HepG2 (cell line): ENCODE measurements around the gene SCAI. TPM values are rescaled to one million over a fixed set of nuclear protein-coding genes. Genes with fewer than 3 reads are reported as not detected.

Experiments used
- CENPBD1 ChIP-seq: sonication (generic); formaldehyde crosslinking; IDR thresholded peaks from 2 replicates; pipeline ENCODE4 v1.8.0; 2022; ENCODE audit warnings: missing genetic modification reagents, low read depth, mild to moderate bottlenecking, borderline replicate concordance
- GMEB1 ChIP-seq: sonication (generic); formaldehyde crosslinking; IDR thresholded peaks from 2 replicates; pipeline ENCODE4 v1.5.1; 2020; ENCODE audit warnings: missing genetic modification reagents, mild to moderate bottlenecking, borderline replicate concordance
- GRHL1 ChIP-seq: sonication (generic); formaldehyde crosslinking; conservative IDR thresholded peaks from 2 replicates; pipeline ENCODE4 v1.8.0; 2022; ENCODE audit warnings: missing genetic modification reagents
- HDAC2 ChIP-seq: sonication (generic); formaldehyde crosslinking; IDR thresholded peaks from 2 replicates; pipeline ENCODE4 v1.4.0; 2020; ENCODE audit warnings: missing genetic modification reagents
- HNRNPH1 ChIP-seq: fragments of 200-400 bp; formaldehyde crosslinking; optimal IDR thresholded peaks from 2 replicates; pipeline ENCODE3; 2017; ENCODE audit warnings: mild to moderate bottlenecking, low read depth, low read length
- IKZF4 ChIP-seq: sonication (generic); formaldehyde crosslinking; IDR thresholded peaks from 2 replicates; pipeline ENCODE4 v1.5.1; 2020; ENCODE audit warnings: borderline replicate concordance, mild to moderate bottlenecking, low read depth, missing genetic modification reagents; ENCODE audit errors: not compliant biosample characterization
- MAFF ChIP-seq: IDR thresholded peaks from 2 replicates; pipeline ENCODE4 v1.6.1; 2011; ENCODE audit warnings: low read depth, low read length, improper control_type of control experiment
- MAX ChIP-seq: IDR thresholded peaks from 2 replicates; pipeline ENCODE4 v1.6.1; 2012; ENCODE audit warnings: inconsistent platforms
- MAZ ChIP-seq, 2 experiments: sonication (generic) in 1 of 2; formaldehyde crosslinking in 1 of 2; IDR thresholded peaks; 2 replicates each; pipeline versions ENCODE4 v1.5.0 to v1.6.1; 2012 to 2020; ENCODE audit warnings: low read depth in 2 of 2, mild to moderate bottlenecking in 2 of 2, borderline replicate concordance in 1 of 2, improper control_type of control experiment in 1 of 2, low read length in 1 of 2, missing genetic modification reagents in 1 of 2, moderate library complexity in 1 of 2
- MYNN ChIP-seq: sonication (generic); formaldehyde crosslinking; IDR thresholded peaks from 2 replicates; pipeline ENCODE4 v1.4.0; 2020; ENCODE audit warnings: mild to moderate bottlenecking, low read depth, missing genetic modification reagents
- MYPOP ChIP-seq: sonication (generic); formaldehyde crosslinking; IDR thresholded peaks from 2 replicates; pipeline ENCODE4 v1.8.1; 2023; ENCODE audit warnings: mild to moderate bottlenecking, moderate library complexity, missing genetic modification reagents
- NCOA5 ChIP-seq: sonication (generic); formaldehyde crosslinking; IDR thresholded peaks from 2 replicates; pipeline ENCODE4 v1.4.0; 2020; ENCODE audit warnings: missing genetic modification reagents
- POGK ChIP-seq: sonication (generic); formaldehyde crosslinking; conservative IDR thresholded peaks from 2 replicates; pipeline ENCODE4 v1.8.0; 2022; ENCODE audit warnings: mild to moderate bottlenecking, moderate library complexity, missing genetic modification reagents
- SSRP1 ChIP-seq: IDR thresholded peaks from 2 replicates; pipeline ENCODE4 v1.6.1; 2016; ENCODE audit warnings: control low read depth
- THAP11 ChIP-seq: IDR thresholded peaks from 2 replicates; pipeline ENCODE4 v1.6.1; 2016; ENCODE audit warnings: missing biosample characterization, missing genetic modification reagents
- YY1 ChIP-seq: IDR thresholded peaks from 2 replicates; pipeline ENCODE4 v1.6.1; 2011; ENCODE audit warnings: low read length, low read depth, moderate library complexity, mild to moderate bottlenecking; ENCODE audit not compliant: insufficient read depth, insufficient replicate concordance
- ZNF562 ChIP-seq: sonication (generic); formaldehyde crosslinking; IDR thresholded peaks from 2 replicates; pipeline ENCODE4 v1.8.0; 2022; ENCODE audit warnings: missing genetic modification reagents, borderline replicate concordance
- ZNF644 ChIP-seq: IDR thresholded peaks from 2 replicates; pipeline ENCODE4 v1.6.1; 2016; ENCODE audit warnings: low read depth
- ZNF703 ChIP-seq: sonication (generic); formaldehyde crosslinking; IDR thresholded peaks from 2 replicates; pipeline ENCODE4 v1.5.1; 2020; ENCODE audit warnings: missing genetic modification reagents, mild to moderate bottlenecking, moderate library complexity, borderline replicate concordance
- ZSCAN25 ChIP-seq: sonication (generic); formaldehyde crosslinking; IDR thresholded peaks from 2 replicates; pipeline ENCODE4 v1.8.0; 2022; ENCODE audit warnings: mild to moderate bottlenecking, missing genetic modification reagents
- polyA plus RNA-seq, 8 experiments: library from polyadenylated mRNA; depleted of rRNA in 3 of 8; stranded (reverse) in 7 of 8; unstranded in 1 of 8; fragments of >200 nt; fragmentation: Illumina TruSeq in 4 of 8; extraction: Trizol in 4 of 8; gene quantifications; 2 replicates each; pipeline versions ENCODE4 v1.2.1 to v1.2.3, GENCODE V29; 2011 to 2016; ENCODE audit warnings: low read depth in 4 of 8, missing spikeins in 1 of 8, mixed read lengths in 1 of 8; ENCODE audit not compliant: insufficient read depth in 1 of 8
- total RNA-seq, 5 experiments: library from RNA; depleted of rRNA; stranded (reverse); fragments of >200 nt; fragmentation: Illumina TruSeq; extraction: Trizol; gene quantifications; 2 replicates each; pipeline ENCODE4 v1.2.3, GENCODE V29; 2016; ENCODE audit warnings: low read depth in 1 of 5

Gene SCAI
- total and polyA plus RNA-seq, 2 of the 13 experiments (the other 11 are each of a cell fraction or from before 2014, with no cell fraction given), result 4.4 to 8.4 TPM

GRCh38 chr9:125189361-125190289 lies 46.3 kb upstream of the SCAI start, which contains the start of gene PPP6C (continued):
- no peak for TF ChIP-seq GRHL1 (CRISPR knock-in tag)
- no peak for TF ChIP-seq IKZF4
- TF ChIP-seq ZNF703 (CRISPR knock-in tag), result no peak; the same call in 1 of the 2 replicates
- TF ChIP-seq THAP11 (CRISPR knock-in tag), result peak; percentile 98
- TF ChIP-seq POGK (CRISPR knock-in tag), result peak; percentile 75; the same call in 1 of the 2 replicates
- TF ChIP-seq SSRP1 (CRISPR knock-in tag), result no peak
- no peak for TF ChIP-seq HNRNPH1
- peak; percentile 83; the same call in 1 of the 2 replicates for TF ChIP-seq MYPOP (CRISPR knock-in tag)
- peak; percentile 94 for TF ChIP-seq GMEB1
- peak; percentile 90 for TF ChIP-seq YY1
- TF ChIP-seq ZSCAN25, result no peak
- no peak for TF ChIP-seq MYNN (CRISPR knock-in tag)
- TF ChIP-seq ZNF644, result no peak
- TF ChIP-seq HDAC2 (CRISPR knock-in tag), result peak; percentile 60
- TF ChIP-seq ZNF562 (CRISPR knock-in tag), result no peak
- peak; percentile 86 for TF ChIP-seq MAZ (IDR thresholded peaks at IDR 0.05; ENCODE audit: borderline replicate concordance, low read depth, low read length)
- TF ChIP-seq MAZ (CRISPR knock-in tag; IDR thresholded peaks at IDR 0.05; ENCODE audit: low read depth), result no peak; the same call in 1 of the 2 replicates
- peak; percentile 55 for TF ChIP-seq MAX
- no peak for TF ChIP-seq NCOA5 (CRISPR knock-in tag)
- TF ChIP-seq MAFF, result no peak
- 0 out of 2 replicates have a peak, but pooled peaks have one; percentile 69 for TF ChIP-seq CENPBD1
